ENCODE data around the gene GCLC.

DNA sequence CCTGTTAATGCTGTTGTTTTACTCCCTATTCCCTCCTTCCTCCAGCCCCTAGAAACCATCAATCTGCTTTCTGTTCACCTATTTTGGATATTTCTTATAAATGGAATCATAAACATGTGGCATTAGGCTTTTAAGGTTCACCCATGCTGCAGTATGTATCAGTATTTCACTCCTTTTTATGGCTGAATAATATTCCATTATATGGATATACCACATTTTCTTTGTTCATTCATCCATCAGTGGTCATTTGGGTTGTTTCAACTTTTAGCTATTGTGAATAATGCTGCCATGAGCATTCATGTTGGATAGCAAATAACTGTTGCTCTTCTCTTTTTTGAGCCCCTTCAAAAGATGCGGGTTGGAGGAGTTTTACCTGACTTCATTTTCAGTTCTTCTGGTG lies 89.2 kb downstream of the GCLC start:
- TF ChIP-seq POLR2A (IDR thresholded peaks at IDR 0.05): no peak
- TF ChIP-seq, protein P1, sequence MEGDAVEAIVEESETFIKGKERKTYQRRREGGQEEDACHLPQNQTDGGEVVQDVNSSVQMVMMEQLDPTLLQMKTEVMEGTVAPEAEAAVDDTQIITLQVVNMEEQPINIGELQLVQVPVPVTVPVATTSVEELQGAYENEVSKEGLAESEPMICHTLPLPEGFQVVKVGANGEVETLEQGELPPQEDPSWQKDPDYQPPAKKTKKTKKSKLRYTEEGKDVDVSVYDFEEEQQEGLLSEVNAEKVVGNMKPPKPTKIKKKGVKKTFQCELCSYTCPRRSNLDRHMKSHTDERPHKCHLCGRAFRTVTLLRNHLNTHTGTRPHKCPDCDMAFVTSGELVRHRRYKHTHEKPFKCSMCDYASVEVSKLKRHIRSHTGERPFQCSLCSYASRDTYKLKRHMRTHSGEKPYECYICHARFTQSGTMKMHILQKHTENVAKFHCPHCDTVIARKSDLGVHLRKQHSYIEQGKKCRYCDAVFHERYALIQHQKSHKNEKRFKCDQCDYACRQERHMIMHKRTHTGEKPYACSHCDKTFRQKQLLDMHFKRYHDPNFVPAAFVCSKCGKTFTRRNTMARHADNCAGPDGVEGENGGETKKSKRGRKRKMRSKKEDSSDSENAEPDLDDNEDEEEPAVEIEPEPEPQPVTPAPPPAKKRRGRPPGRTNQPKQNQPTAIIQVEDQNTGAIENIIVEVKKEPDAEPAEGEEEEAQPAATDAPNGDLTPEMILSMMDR (IDR thresholded peaks at IDR 0.05): no peak
